D721Med (cell line): Measurements from ENCODE around the gene POTED.
"Not testable (repeated sequence)": the region's sequence is repeated elsewhere in the genome, so short reads cannot be mapped to it uniquely, and the experiment has no call there.

Experiments
- DNase-seq: peaks from one replicate; pipeline ENCODE4 v3.0.0; 2011; ENCODE audit warnings: low spot score; ENCODE audit not compliant: insufficient read length
- FAIRE-seq: peaks from 2 replicates; lab custom pipeline; 2011; peaks lifted over from hg19 to GRCh38; lab: Jason Lieb, UNC

Gene POTED

GRCh38 chr21:13609477-13609876 lies at the start of gene POTED:
TSS of gene POTED (plus strand) at chr21:13609777. CDS start at chr21:13610229, 452 bp downstream.
- FAIRE-seq, DNase-seq: not testable (repeated sequence)

- not testable (repeated sequence) for DNase-seq, FAIRE-seq
Observed at GRCh38 chr21:13650101-13650500, 40.5 kb downstream of the POTED start.

GRCh38 chr21:13651746-13652145 lies 42.2 kb downstream of the POTED start:
- not testable (repeated sequence) for DNase-seq, FAIRE-seq
